ENCODE data around the gene U2AF2.

DNA sequence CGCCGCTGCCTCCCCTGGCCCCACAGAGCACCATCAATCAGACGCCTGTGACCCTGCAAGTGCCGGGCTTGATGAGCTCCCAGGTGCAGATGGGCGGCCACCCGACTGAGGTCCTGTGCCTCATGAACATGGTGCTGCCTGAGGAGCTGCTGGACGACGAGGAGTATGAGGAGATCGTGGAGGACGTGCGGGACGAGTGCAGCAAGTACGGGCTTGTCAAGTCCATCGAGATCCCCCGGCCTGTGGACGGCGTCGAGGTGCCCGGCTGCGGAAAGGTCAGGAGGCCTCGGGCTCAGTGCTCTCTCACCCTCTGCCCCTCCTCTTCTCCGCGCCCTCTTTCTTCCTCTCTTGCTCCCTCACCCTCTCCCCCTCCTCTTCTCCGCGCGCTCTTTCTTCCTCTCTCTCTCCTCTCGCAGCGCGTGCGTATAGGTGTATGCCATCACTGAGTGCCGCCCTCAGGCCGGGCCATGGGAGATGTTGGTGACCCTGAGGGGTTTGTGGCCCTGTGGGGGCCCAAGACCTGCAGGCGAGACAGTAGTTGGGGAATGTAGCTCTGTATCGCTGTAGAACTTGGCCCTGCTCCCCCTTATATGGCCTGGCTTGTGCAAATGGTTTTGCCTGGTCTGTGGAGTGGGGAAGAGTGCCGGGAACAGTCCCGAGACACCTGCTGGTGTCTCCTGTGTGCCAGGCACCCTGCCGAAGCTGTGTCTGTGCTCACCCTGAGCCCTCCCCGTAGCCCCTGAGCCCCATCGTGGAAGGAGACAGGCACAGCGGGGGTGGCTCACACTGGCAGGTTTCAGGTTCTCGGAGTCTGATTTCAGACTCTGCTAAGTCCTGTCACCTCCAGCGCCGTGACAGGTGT is 14.8 kb downstream of the U2AF2 start:
- TF ChIP-seq CTCF (IDR thresholded peaks at IDR 0.05; ENCODE audit: low read length) (no peak), EZH2 (IDR thresholded peaks at IDR 0.05; ENCODE audit: borderline replicate concordance, low read length) (no peak)
